NCI-H2107 treated with DMSO at 0.1 percent for 48 hours (cell line): ENCODE measurements around the gene TRPV4.

Experiments used
- DNase-seq: peaks from one replicate; lab custom pipeline; 2025; ENCODE audit not compliant: unreplicated experiment; lab: John Stamatoyannopoulos, UW

TRPV4 gene

DNA sequence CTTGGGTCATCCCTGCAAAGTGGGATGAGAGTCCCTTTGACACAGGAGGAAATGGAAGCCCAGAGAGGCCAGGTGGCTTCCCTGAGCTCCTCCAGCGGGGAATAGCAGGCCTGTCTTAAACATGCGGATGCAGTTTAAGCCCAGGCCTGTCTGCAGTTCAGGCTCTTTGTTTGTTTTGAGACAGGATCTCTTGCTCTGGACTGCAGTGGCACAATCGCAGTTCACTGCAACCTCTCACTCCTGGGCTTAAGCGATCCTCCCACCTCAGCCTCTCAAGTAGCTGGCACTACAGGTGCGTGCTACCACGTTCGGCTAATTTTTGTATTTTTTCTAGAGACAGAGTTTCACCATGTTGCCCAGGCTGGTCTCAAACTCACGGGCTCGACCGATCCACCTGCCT is 3.5 kb downstream of the TRPV4 start:
- DNase-seq: no peak

GRCh38 chr12:109828754-109829511 is 4.3 kb downstream of the TRPV4 start:
- DNase-seq: no peak

- no peak for DNase-seq
These were observed 5.3 kb downstream of the TRPV4 start for GRCh38 chr12:109827566-109828550.

DNA sequence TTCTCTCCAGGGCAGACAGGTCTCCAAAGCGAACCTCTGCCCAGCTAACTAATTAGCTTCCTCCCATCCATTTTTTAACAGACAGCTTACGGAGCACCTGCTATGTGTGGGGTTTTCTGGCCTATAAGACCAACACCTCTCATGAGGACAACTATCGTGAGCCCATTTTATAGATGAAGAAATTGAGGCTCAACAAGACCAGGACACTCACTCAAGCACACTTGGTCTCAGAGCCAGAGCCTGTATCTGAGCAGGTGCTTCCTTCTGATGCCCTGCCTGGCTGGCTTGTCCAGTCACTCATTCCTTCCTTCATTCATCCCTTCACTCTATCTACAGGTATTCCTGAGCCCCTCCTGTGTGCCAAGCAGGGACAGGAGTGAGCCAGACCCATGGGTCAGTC is 6.1 kb downstream of the TRPV4 start:
- DNase-seq: no peak

DNA sequence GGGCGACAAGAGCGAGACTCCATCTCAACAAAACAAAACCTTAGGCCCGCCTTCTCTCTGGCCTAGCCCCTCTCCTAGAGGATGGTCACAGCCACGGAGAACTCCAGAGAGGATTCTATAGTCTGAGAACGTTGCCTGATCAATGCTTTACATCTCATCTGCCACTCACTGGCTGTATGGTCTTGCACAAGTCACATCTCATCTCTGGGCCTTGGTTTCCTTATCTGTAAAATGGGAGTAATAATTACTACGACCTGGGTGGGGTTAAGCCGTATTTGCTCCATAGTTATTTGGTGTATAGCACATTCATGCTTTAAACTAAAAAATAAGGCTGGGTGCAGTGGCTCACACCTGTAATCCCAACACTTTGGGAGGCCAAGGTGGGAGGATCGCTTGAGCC is 8.5 kb downstream of the TRPV4 start:
- DNase-seq: no peak

GRCh38 chr12:109822951-109823411 is 10.2 kb downstream of the TRPV4 start:
- no peak for DNase-seq

DNA sequence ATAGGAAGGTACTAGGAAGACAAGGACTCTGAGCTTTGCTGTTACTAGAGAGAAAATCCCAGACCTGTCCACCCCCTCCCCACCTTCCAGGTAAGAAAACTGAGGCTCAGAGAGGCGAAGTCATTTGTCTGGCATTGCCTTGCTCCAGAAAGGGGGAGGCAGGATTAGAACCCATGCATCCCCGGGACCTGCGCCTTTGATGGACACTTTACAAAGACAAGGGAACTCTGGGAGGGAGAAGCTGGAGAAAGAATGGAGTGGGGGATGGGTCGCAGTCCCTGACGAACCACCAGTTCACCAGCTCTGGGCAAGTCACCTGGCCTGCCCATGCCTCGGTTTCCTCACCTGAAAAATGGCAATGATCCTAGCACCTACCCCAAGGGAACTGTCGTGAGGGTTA is 10.8 kb downstream of the TRPV4 start:
- no peak for DNase-seq

- DNase-seq: no peak
These were observed 11.2 kb downstream of the TRPV4 start for GRCh38 chr12:109821968-109822367.

- peak; percentile 70 for DNase-seq
These were observed 12.3 kb downstream of the TRPV4 start for GRCh38 chr12:109820816-109821381.

DNA sequence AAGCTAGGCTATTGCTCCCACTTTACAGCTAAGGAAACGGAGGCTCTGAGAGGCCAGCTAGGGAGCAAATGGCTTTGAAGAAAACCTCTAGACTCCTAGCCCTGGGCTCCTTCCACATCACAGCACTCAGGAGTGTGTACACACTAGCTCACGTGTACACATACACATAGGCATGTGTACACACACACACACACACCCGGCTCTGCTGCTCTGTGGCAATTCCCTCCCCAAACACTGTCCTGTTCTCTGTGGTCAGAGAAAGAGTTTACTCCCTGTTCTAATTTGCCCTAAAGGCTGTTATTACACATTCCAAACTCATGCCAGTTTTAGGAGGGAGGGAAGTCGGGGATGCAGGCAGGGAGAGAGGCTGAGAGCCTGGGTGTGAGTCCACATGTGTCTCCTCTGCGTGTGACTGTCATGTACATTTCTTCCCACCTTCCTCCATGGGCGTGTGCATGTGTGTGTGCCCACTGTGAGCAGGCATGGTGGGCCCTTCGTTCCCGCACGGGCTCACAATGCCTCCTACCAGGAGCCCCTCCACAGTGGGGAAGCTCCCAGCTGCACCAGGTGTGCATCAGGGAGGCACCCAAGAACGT is 14.2 kb downstream of the TRPV4 start:
- no peak for DNase-seq

DNA sequence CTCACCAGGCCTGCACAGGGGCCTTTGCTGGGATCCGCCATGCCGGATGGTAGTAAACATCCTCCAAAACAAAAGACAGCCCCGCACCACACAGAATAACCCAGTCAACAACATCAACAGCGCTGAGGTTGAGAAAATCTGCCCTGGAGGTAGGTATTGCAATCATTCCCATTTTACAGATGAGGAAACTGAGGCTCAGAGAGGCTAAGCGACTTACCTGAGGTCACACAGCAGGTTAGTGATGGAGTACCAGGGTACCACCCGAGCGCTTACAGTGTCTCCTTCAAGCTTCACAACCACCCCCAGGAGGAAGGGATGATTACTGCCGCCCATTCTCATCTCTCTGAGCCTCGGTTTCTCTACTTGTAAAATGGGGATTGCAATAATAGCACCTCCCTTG is 14.9 kb downstream of the TRPV4 start:
- no peak for DNase-seq

DNA sequence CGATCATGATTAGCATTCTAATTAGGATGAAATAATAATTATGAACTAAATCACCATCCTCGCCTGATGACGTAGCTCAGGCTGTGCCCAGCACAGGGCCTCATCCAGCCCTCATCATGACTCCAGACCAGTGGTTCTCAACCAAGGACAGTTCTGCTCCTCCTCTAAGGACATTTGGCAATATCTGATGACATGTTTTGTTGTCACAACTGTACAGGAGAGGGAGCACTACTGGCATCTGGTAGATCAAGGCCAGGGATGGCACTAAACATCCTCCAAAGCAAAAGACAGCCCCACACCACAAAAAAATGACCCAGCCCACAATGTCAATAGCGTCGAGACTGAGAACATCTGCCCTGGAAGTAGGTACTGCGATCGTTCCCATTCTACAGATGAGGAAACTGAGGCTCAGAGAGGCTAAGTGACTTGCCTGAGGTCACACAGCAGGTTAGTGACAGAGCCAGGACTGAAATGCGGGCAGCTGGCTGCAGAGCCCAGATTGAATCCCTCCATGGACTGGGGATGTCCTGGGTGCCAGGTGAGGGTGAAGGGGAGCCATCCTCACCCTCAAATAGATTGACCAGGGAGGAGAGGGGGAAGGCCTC is 15.5 kb downstream of the TRPV4 start:
- no peak for DNase-seq

GRCh38 chr12:109816870-109817269 is 16.3 kb downstream of the TRPV4 start:
- no peak for DNase-seq

- no peak for DNase-seq
These were observed 17.2 kb downstream of the TRPV4 start for GRCh38 chr12:109815757-109816617.

DNA sequence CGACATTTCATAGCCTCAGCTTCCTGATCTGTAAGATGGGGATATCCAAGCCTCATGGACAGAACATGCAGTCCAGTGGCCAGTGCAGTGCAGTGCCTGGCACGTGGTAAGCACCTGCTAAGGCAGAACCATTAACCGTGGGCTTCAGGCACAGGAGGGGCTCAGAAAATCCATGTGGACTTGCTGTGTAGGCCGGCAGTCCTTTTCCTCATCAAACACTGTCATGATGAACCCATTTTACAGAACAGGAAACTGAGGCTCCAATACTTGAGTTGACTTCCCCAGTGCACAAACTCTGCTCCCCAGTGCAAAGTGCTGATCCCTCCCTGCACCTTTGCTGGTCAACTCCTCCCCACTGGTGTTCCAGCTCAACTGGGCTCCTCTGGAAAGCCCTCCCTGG is 18.0 kb downstream of the TRPV4 start:
- DNase-seq: no peak

- DNase-seq: no peak
These were observed 18.5 kb downstream of the TRPV4 start for GRCh38 chr12:109814600-109815150.

DNA sequence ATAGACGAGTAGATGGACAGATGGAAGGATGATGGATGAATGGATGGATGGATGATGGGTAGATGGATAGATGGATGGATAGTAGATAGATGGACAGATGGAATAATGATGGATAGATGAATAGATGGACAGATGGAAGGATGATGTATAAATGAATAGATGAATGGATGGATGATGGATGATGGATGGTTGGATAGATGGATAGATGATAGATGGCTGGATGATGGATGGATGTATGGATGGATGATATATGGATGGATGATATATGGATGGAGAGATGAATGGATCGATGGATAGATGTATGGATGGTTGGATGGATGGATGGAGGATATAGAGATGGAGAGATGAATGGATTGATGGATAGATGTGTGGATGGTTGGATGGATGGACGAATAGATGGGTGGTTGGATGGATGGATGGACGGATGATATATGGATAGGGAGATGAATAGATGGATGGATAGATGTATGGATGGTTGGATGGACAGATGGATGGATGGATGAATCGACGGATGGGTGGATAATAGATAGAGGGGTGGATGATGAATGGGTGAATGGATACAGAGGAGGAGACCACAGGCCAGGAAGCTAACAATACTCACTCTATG is 19.3 kb downstream of the TRPV4 start:
- no peak for DNase-seq

- DNase-seq: no peak
These were observed 21.6 kb downstream of the TRPV4 start for GRCh38 chr12:109811624-109811995.

GRCh38 chr12:109810954-109811623 is 22.1 kb downstream of the TRPV4 start:
- DNase-seq: no peak
